ENCODE results near the gene TSSK2.

GRCh38 chr22:19177164-19178064 is 46.3 kb downstream of the TSSK2 start:
- TF ChIP-seq CTCF (optimal IDR thresholded peaks at IDR 0.05 in 1 of 3, IDR thresholded peaks at IDR 0.05 in 1 of 3, conservative IDR thresholded peaks at IDR 0.05 in 1 of 3; ENCODE audit: extremely low read depth in 1 of 3, insufficient read depth in 2 of 3, low read length in 3 of 3): no peak
- TF ChIP-seq EZH2 (IDR thresholded peaks at IDR 0.05; ENCODE audit: low read length): no peak

All from keratinocyte (primary cell).